ENCODE measurements around the gene HP. TPM values are rescaled to one million over a fixed set of nuclear protein-coding genes. Genes with fewer than 3 reads are reported as not detected.

HP gene
- total RNA-seq, 3 donors from 2014 or later = 0.38 to 4.6 (median 0.51) TPM

- Histone ChIP-seq H3K4me1 (ENCODE audit: low read depth) (no peaks in the 10 kb centered on the region), H3K9me3 (no peaks in the 10 kb centered on the region), H3K4me3 (no peak overlapping the region), H3K36me3 (ENCODE audit: low read depth) (peaks cover 50% of the 10 kb centered on the region)
- DNase-seq (no peak), ATAC-seq (no peak)
- intact Hi-C loops (cut with DNase I, micrococcal nuclease) = no loop called here
- no peak for TF ChIP-seq CTCF (IDR thresholded peaks at IDR 0.05)
These were observed 54.2 kb downstream of the HP start for GRCh38 chr16:72108353-72109102.

GRCh38 chr16:72109300-72109699 is 55.0 kb downstream of the HP start:
- Histone ChIP-seq H3K4me1 (ENCODE audit: low read depth) (no peaks in the 10 kb centered on the region), H3K36me3 (ENCODE audit: low read depth) (peaks cover 50% of the 10 kb centered on the region), H3K4me3 (no peak overlapping the region), H3K9me3 (no peaks in the 10 kb centered on the region)
- DNase-seq (no peak), ATAC-seq (no peak)
- no peak for TF ChIP-seq CTCF (IDR thresholded peaks at IDR 0.05)
- intact Hi-C loops (cut with DNase I, micrococcal nuclease) = no loop called here

GRCh38 chr16:72109966-72110530 is 55.7 kb downstream of the HP start:
- intact Hi-C loops (cut with DNase I, micrococcal nuclease) = no loop called here
- no peaks in the 10 kb centered on the region for H3K4me1 ChIP-seq (ENCODE audit: low read depth)
- DNase-seq = no peak
- no peaks in the 10 kb centered on the region for H3K9me3 ChIP-seq
- ATAC-seq = no peak
- H3K4me3 ChIP-seq = no peak overlapping the region
- peaks cover 43% of the 10 kb centered on the region for H3K36me3 ChIP-seq (ENCODE audit: low read depth)
- TF ChIP-seq CTCF (IDR thresholded peaks at IDR 0.05) = no peak

Other genes with a start within 250 kb of the HP start
- 100 to 1,000 TPM in 1 of 3 donors, 10 to 100 TPM in 2; 82.9 to 108 (median 96.7) TPM for gene AP1G1, start 245.7 kb upstream of the HP start, total RNA-seq
- gene ATXN1L, start 208.5 kb upstream of the HP start, total RNA-seq = 10 to 100 TPM; 21.6 to 38.7 (median 24.0) TPM
- gene ZNF821, start 170.3 kb upstream of the HP start, total RNA-seq = 10 to 100 TPM; 10.2 to 13.7 (median 12.7) TPM
- 100 to 1,000 TPM; 223 to 278 (median 228) TPM for gene IST1, start 159.0 kb upstream of the HP start, total RNA-seq
- gene PKD1L3, start 54.1 kb upstream of the HP start, total RNA-seq = under 1 TPM; 0.06 to 0.39 (median 0.13) TPM
- 1 to 10 TPM; 5.9 to 8.3 (median 7.4) TPM for gene DHODH, start 45.8 kb upstream of the HP start, total RNA-seq
- under 1 TPM in 1 of 3 donors, not detected in 2; 0.51 TPM for gene HPR, start 8.7 kb downstream of the HP start, total RNA-seq
- gene TXNL4B, start 39.1 kb downstream of the HP start, total RNA-seq = 10 to 100 TPM in 2 of 3 donors, 1 to 10 TPM in 1; 9.8 to 14.5 (median 12.0) TPM
- gene DHX38, start 39.3 kb downstream of the HP start, total RNA-seq = 10 to 100 TPM; 56.0 to 75.9 (median 62.7) TPM
- 1 to 10 TPM; 3.6 to 9.7 (median 7.2) TPM for gene PMFBP1, start 117.7 kb downstream of the HP start, total RNA-seq

Data from mucosa of descending colon (tissue), 3 donors.